Muscle of back (tissue), 11 donors: ENCODE results near the gene DDX25. TPM values are rescaled to one million over a fixed set of nuclear protein-coding genes. Genes with fewer than 3 reads are reported as not detected.

Experiments
- DNase-seq, 3 donors: peaks; one replicate each; pipeline versions ENCODE4 v3.0.0 to v3.0.0-alpha.2; 2013
- polyA plus RNA-seq, 10 donors: library from polyadenylated mRNA; unstranded; fragments of 120-200 nt; gene quantifications; one replicate each; pipeline ENCODE4 v1.2.1, GENCODE V29; 2013; ENCODE audit not compliant: insufficient read length in 10 of 10

DDX25 gene
- polyA plus RNA-seq, 10 donors = 0.17 to 1.5 (median 0.52) TPM

DNA sequence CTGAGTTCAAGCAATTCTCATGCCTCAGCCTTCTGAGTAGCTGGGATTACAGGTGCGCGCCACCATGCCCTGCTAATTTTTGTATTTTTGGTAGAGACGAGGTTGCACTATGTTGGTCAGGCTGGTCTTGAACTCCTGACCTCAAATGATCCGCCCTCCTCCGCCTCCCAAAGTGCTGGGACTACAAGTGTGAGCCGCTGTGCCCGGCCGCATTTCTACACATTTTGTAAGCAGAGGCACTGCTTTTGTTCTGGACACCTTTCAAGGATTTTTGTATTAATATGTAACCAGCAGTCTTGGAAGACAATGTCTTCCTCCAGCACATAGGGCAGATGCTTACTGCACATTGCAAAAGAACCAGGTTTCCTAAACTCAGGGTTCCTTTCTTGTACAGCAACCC is 30.2 kb downstream of the DDX25 start:
- no peak for DNase-seq

DNA sequence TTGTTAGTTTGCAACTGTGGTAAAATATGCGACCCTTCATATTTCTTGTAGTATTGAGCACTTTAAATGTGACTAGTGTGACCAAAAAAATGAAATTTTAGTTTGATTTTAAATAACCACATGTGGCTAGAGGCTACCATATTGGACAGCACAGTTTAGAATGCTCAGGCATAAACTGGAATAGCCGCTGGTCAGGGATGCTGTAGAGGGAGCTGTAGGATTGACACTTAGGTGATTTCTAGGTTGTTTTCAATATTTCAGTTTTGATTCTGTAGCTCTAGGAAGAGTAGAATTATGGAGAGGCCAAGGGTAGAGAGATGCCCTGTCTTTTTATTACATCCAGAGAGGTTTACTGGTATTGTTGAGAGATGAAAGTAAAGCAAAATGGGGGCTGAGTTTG is 30.7 kb downstream of the DDX25 start:
- no peak for DNase-seq

DNA sequence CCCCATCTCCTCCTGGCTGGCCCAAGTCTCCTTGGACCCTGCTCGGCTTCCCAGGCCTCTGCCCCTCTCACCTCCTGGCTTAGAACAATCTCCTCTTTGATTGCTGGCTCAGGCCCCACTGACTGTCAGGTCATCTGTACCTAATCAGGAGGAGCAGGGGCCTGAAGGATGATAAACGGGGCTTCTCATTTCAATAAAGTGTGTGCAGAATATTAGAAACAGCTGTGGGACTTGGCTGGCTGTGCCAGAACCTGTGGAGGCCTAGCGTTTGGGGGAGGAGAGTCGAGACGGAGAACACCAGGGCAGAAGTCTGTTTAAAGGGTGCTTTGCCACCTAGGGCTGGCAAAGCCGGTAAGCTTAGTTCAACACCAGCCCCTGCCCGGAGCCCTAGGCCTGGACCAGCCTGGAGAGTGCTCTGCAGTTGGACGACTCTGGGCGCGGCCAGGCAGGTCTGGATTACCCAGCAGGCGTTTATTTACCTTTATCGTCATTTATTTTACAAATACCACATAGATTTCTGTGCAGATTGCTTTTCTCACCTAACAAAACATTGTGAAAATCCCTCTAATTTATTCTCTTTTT is 31.4 kb downstream of the DDX25 start:
- peak in 2 of 3 donors; percentile 75 to 86 for DNase-seq

DNA sequence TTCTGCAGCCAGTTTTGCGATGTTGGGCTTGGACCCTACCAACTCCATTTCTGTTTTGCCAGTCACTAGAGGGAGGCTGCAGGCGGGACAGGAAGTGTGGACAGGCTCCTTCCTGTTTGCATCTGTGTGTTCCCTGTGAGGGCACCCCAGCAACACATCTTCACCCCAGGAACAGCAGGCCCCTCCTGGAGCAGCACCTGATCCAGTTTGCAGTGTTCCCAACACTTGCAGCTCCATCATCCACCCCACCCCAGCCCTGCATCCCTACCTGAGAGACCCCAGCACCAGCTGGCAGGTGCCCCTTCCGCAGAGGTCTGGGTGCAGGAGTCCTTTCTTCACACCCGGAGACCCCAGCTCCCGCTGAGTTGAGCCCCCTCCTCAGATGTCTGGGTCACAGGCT is 34.1 kb downstream of the DDX25 start:
- no peak for DNase-seq

DNA sequence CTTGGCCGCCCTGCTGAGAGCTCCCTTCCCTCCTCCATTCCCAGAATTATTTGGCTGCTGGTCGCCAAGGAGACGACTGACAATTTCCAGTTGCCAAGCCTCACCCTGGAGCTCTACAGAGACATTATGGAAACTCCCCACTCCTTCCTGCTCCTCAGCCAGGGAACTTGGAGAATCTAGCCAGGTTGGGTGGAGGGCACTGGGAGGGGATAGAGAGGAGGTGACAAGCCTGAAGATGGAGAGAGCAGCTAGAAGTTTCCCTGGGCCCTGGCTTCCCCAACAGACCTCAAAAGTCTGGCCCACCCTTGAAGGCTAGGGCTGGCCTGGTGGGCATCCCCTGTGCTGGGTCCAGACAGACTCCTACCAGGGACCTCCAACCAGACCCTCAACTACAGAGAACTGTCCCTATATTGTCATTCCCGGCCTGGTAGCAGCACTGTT is 34.8 kb downstream of the DDX25 start:
- DNase-seq = peak in 2 of 3 donors; percentile 72 to 80

DNA sequence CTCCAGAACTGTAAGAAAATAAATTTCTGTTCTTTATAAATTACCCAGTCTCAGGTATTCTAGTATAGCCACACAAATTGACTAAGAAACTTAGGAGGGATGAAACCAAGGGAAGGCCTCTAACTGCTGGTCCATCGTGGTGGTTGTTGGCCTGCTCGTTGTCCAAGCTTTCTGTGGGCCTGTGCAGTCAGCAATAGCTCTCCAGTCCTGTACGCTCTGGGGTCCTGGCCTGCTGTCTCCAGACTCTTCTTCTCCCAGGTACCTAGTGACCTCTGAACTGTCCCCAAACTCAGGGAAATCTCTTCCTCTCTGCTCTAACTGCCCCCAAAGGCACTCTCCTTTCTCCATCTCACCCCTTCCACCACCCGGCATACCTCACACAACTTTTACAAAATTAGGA is 35.8 kb downstream of the DDX25 start:
- DNase-seq = no peak

DNA sequence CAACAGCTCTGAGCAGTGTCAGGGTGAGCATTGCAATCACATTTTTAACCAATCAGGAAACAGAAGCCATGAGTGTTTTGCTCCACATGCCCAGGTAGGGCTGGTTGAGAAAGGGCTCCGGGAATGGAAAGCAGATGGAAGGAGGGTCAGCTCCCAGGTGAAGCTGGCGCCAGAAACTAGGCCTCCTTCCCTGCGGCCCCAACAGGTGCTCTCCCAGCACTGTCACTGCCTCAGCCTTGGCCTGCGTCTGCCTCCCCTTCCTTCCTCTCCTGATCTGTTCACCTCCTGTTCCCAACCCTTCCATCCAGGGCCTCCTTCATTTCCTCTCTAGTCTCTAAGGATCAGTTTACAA is 36.9 kb downstream of the DDX25 start:
- DNase-seq = no peak

DNA sequence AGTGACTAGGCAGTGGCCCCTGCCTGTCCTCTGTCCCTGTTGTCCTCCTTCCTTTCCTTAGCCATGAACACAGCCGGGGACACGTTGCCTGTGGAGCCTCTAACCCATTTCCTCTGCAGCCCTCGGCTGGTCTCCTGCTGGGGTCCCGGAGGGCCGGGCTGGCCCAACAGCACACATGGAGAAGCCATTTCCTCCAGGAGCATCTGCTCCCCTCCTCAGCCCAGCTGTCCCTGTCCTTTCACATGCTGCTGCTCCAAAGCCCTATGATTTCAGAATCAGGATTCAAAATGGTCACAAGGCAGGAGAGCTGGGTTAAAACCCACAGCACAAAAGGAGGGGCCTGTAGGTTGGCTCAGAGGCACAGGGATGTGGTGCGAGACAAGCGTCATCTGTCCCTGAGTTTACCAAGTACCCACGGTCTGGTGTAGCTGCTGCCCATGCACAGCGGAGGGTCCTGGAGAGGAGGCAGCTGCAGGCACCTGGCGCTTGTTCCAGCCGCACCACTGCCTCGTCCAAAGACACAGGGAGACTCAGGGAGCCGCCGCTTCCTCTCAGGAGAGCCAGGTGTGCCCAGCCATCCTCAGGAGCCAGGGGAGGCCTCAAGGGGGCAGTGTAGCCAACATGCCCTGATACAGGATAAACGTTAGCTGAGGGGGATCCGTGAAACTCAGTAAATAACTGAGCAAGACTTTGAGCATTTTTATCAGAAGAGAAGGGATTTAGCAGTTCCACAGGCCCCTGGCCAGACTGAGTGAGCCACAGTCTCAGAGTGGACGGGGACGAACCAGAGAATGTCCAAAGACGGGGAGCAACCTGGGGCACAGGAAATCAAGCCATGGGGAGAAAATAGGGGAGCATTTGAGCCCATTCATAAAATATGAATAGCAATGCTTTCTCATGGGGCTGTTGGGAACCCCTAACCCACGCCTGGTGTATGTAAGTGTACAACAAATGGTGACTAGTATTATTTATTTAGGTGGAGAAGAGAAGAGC is 37.6 kb downstream of the DDX25 start:
- peak in 2 of 3 donors; percentile 52 to 88 for DNase-seq

DNA sequence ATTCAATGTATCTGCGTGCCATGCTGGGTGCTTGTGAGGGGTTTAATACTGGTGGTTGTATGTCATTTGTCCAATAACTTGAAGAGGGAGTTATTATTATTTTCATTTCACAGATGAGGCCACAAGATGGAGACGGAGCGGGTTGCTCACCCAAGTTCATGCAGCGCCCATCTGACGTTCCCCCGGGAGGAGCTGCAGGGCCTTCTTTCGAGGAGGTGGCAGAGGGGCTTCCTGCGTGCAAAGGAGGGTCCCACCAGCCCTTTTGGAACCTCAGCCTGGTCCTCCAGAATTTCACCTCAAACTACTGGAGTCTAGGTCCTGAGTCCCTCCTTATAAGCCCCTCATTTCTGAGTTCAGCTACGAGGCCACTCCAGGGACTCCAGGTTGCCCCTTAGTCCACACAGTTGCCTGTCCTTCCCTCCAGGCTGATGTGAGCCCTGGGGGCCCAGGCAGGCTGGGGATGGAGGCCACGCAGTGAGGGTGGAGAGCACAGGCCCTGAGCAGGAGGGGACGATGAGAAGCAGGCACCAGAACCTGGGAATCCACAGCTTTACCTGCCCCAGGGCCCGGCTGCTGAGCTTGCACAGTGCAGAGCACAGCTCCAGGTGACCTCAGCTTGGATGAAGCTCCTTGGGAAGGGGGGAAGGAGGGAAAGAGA is 38.6 kb downstream of the DDX25 start:
- DNase-seq = no peak

DNA sequence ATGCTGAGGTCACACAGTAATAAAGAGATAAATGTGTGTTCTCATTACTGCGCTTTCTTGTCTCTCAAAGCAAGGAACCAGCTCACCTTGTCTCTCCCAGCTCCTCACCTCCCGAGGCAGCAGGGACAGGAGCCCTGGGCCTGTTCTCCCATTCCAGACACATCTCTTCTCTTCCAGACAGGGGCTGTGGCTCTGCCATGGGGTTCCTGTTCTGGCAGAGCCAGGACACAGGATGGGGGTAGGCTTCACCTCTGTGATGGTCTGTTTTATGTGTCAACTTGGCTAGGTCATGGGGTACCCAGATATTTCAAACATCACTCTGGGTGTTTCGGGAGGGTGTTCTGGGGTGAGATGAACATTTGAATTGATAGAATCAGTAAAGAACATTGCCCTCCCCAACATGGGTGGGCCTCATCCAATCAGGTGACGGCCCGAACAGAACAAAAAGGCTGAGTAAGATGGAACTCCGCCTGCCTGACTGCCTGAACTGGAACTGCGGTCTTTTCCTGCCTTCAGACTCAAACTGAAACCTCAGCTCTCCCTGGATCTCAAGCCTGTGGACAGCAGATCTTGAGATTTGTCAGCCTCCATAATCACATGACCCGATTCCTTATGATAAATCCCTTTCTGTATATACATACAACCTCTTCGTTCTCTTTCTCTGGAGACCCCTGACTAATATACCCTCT is 39.5 kb downstream of the DDX25 start:
- DNase-seq = no peak

DNA sequence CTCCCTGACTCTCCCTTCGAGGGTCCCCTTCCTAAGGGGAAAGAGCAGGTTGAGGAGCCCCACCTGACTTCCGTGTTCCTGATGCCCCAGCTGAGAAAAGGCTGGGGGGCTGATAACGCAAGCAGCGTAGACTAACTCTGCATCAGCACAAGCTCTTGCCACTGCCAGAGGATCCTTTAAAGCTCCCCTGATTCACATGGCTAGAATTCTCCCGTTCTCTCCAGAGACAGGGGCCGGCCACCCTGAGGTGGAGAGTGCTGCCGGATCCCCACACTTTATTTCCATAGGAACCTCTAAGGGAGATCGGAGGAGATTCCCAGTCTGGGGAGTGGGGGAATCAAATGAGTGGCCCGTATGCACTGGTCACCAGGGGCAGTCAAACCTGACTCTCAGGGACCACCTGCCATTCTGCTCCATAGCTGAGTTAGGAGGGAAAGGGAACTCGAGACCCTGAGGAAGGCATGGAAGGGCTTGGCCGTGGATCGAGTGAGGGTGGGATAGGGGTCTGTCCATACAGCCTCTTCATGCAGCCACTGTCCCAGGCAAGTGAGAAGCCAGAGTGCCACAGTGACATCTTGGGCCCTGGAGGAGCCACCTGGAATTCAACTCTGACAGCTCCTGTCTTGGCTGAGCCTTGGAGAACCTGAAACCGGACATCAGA is 40.2 kb downstream of the DDX25 start:
- no peak for DNase-seq

DNA sequence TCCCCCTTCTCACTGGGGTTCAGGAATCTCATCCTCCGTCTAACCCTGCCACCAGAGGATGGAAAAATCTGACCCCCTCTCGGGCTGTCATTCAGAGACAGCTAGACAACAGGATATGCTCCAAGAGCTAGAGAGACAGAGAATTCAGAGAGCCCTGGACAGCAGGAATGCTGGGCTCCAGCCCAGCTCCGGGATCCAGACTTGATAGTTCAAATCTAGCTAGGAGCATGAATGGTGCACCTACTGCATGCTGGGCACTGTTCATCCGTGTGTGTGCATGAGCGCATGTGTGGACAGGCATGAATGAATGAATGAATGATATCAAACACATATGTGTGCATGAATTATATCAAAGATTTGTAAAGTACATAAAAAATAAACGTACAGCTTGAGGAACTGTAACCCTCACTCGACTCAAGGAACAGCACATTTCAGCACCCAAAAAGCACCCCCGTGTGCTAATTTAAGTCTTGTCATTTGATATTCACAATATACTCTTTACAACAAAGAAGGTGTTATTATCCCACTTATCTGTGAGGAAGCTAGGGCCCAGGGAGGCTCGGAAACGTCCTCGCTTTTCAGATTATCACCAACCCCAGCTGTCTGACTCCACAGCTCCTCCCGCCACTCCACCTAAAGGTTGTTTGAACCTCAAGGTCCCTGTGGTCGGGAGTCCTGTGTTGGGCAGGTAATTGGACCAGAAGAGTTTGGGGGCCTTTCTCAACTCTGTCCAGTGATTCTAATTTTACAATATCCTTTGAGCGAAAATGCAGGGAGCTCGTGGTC is 40.9 kb downstream of the DDX25 start:
- no peak for DNase-seq

DNA sequence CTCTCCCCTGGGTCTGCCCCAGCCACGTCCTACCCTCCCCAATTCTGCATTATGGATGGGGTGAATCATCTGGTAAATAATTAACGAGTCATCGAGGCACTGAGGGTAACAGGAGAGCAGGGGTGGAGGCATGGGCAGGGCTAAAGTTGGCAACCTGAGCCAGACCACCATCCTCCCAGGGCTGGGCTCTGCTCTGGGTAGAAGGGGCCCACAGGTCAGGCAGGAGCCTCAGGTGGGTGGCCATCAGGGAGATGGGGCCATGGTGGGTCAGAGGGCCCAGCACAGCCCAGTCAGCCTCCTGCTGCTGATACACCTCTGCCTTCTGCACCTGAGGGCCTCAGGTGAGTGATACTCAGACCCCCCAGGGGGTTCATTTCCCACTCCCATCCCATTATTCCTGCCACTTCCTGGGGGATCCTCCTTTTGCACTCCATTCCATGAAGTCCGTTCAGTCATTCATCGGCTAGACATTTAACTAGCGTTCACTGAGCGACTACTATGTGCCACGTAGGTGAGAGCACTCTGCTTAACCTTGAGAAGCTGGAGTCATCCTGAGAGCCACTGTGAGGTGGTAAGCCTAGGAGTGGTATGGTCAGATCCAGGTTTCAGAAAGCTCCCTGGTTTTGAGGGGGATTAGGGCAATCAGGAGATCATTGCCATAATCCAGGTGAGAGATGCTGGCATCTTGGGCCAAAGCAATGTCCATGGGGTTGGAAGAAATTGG is 41.7 kb downstream of the DDX25 start, which contains the start of gene VSIG10L2:
TSS of gene VSIG10L2 (plus strand) at position 248 of the 724 bp plus-strand sequence. CDS start at position 260, 12 bp downstream.
- DNase-seq = no peak

DNA sequence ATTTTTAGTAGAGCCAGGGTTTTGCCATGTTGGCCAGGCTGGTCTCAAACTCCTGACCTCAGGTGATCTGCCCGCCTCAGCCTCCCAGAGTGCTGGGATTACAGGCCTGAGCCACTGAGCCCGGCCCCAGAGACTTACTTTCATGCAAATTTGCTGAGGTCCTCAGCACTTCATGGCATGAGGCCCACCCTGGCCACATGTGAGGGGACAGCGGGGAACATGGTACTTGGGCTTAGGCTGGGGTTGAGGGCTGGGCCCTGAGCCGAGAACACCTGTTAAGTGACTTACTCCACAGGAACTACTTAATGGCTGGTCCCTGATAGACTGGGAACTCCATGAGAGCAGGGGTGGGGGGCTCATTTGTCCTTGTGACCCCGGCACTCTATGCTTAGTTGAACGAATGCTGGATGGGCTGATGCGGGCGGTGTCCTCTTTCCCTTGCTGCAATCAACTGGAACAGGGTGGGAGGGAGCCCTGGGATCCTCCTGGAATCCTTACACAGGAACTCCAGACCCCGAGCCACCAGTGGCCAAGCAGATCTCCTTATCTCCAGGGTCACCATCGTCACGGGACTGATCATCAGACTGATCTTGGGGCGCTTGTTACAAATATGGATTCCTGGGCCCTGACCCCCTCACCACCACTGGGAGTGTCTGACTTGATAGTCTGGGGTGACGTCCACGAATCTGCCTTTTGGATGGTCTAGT is 42.6 kb downstream of the DDX25 start:
- no peak for DNase-seq

DNA sequence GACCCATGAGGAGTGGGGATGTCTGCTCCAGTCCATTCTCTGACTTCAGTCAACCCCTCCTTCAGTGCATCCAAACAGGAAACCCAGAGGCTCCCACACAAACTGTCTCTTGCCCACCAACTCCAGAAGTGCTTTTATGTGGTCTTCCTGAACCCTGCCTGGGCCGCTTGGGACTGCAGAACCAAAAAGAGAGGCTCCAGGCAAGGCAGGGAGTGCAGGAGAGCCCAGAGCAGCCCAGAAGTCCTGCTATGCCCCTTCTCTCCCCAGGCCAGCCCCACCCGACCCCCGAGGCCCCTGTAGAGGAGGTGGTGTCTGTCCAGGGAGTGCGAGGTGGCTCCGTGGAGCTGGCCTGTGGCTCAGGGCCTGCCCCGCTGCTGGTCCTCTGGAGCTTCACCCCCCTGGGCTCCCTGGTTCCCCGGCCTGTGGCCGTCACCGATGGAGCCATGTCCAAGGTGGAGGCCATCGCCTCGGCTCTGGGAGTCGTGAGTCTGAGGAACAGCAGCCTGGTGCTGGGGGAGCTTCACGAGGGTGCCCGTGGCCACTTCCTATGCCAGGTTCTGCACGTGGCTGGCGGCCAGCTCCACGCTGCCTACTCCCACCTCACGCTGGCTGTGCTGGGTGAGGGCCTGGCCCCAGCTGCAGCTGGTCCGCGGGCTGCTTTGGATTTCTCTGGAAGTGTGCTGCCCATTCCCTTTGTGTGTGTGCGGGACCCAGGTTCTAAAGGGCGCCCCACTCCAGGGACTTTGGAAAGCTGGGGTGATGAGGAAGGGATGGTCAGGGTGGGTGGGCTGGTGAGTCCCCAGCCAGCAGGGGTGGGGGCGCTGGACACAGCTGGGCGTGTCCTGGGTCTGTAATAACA is 43.3 kb downstream of the DDX25 start:
- no peak for DNase-seq

DNA sequence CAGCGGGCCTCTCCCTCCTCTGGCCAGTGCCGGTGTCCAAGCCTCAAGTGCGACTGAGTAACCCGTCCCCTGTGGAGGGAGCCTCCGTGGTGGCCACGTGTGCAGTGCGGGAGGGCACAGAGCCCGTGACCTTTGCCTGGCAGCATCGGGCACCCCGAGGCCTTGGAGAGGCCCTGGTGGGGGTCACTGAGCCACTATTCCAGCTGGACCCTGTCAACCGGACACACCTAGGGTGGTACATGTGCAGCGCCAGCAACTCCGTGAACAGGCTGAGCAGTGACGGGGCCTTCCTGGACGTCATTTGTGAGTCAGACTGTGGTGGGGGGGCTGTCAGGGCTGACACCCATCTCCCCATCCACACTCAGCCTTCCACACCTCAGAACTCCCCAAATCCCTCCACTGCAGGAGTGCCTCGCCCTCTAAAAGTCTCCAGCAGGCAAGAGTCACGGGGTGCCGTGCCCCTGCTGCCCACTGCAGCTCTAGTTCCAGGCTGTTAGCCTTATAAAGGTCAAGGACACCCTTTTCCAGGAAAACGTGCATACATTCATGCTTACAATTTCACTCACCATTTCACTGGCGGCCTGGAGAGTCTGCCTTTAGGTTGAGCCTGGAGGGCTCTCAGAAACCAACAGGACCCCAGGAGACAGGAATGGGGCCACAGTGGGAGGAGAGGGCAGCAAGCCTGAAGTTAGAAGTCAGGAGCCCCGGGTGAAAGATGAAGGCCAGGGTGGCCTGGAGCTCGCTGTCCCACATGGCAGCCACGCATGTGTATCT is 44.2 kb downstream of the DDX25 start:
- DNase-seq = no peak
